SK-N-SH (cell line): ENCODE data around the gene FJX1. TPM values are rescaled to one million over a fixed set of nuclear protein-coding genes. Genes with fewer than 3 reads are reported as not detected.
A peak's percentile ranks its signal among the peaks of the same experiment; 100 is the strongest.

Experiments
- CTCF ChIA-PET: fragments of 300-600, 350-600 bp; formaldehyde crosslinking; extraction: SDS; loops from one replicate; lab custom pipeline; 2021; lab: Yijun Ruan, JAX
- POLR2A ChIA-PET: fragments of 350-600 bp; sonication (Branson Sonifier 250); formaldehyde crosslinking; extraction: SDS; loops from one replicate; lab custom pipeline; 2020; ENCODE audit warnings: antibody characterized with exemption, inconsistent platforms; lab: Yijun Ruan, JAX
- DNase-seq: peaks from one replicate; pipeline ENCODE4 v3.0.0; 2012
- H2AFZ ChIP-seq: fragments of 200-600 bp; sonication (generic); 2 replicates; pipeline ENCODE4 v1.8.1; 2016; ENCODE audit warnings: antibody characterized with exemption, mild to moderate bottlenecking, low read depth
- H3F3A ChIP-seq: fragments of 200-600 bp; sonication (generic); replicated peaks from 2 replicates; pipeline ENCODE3; 2016; ENCODE audit warnings: antibody characterized with exemption, mild to moderate bottlenecking; ENCODE audit not compliant: insufficient read depth
- H3K27ac ChIP-seq, 2 experiments: fragments of 200-500 bp in 1 of 2; fragments of 200-600 bp in 1 of 2; sonication (Bioruptor generic) in 1 of 2; sonication (generic), shearing (Covaris generic) in 1 of 2; 2 replicates each; pipeline versions ENCODE4 v1.5.1 to v1.6.1; 2014 to 2016; ENCODE audit warnings: low read depth in 2 of 2, inconsistent platforms in 1 of 2, low read length in 1 of 2, mild to moderate bottlenecking in 1 of 2, mixed read lengths in 1 of 2
- H3K27me3 ChIP-seq: fragments of 200-600 bp; sonication (generic), shearing (Covaris generic); 2 replicates; pipeline ENCODE4 v1.6.1; 2016; ENCODE audit warnings: mixed run types; ENCODE audit not compliant: insufficient read depth
- H3K36me3 ChIP-seq, 2 experiments: fragments of 200-500 bp in 1 of 2; fragments of 200-600 bp in 1 of 2; sonication (Bioruptor generic) in 1 of 2; sonication (generic) in 1 of 2; replicated peaks in 1 of 2; 2 replicates each; pipeline versions ENCODE3 to v1.5.1; 2014 to 2016; ENCODE audit warnings: low read length in 1 of 2, mild to moderate bottlenecking in 1 of 2; ENCODE audit not compliant: insufficient read depth in 2 of 2, control insufficient read depth in 1 of 2
- H3K4me1 ChIP-seq, 2 experiments: fragments of 200-500 bp in 1 of 2; fragments of 200-600 bp in 1 of 2; sonication (Bioruptor generic) in 1 of 2; sonication (generic), shearing (Covaris generic) in 1 of 2; 2 replicates each; pipeline versions ENCODE4 v1.5.1 to v1.6.1; 2014 to 2016; ENCODE audit warnings: low read depth in 1 of 2, low read length in 1 of 2, mixed run types in 1 of 2; ENCODE audit not compliant: insufficient read depth in 2 of 2, control insufficient read depth in 1 of 2
- H3K4me2 ChIP-seq: fragments of 200-600 bp; sonication (generic), shearing (Covaris generic); 2 replicates; pipeline ENCODE4 v1.6.1; 2017; ENCODE audit warnings: mixed run types
- H3K4me3 ChIP-seq, 2 experiments: fragments of 200-500 bp in 1 of 2; fragments of 200-600 bp in 1 of 2; sonication (Bioruptor generic) in 1 of 2; sonication (generic), shearing (Covaris generic) in 1 of 2; 2 replicates each; pipeline versions ENCODE4 v1.5.1 to v1.8.1; 2014 to 2016; ENCODE audit warnings: low read depth in 2 of 2, inconsistent platforms in 1 of 2, low read length in 1 of 2, mild to moderate bottlenecking in 1 of 2, mixed read lengths in 1 of 2, moderate library complexity in 1 of 2
- H3K79me2 ChIP-seq: fragments of 200-600 bp; sonication (generic); 2 replicates; pipeline ENCODE4 v1.8.1; 2017; ENCODE audit warnings: mild to moderate bottlenecking; ENCODE audit not compliant: insufficient read depth
- H3K9ac ChIP-seq: fragments of 200-600 bp; sonication (generic); 2 replicates; pipeline ENCODE4 v1.6.1; 2017; ENCODE audit warnings: mixed run types
- H3K9me2 ChIP-seq: fragments of 200-600 bp; sonication (generic); 2 replicates; pipeline ENCODE4 v1.6.1; 2017; ENCODE audit warnings: mixed run types
- H3K9me3 ChIP-seq: fragments of 200-600 bp; sonication (generic); 2 replicates; pipeline ENCODE4 v1.6.1; 2017; ENCODE audit warnings: mixed run types, mild to moderate bottlenecking, moderate library complexity
- H4K20me1 ChIP-seq: fragments of 200-600 bp; sonication (generic); 2 replicates; pipeline ENCODE4 v1.6.1; 2017; ENCODE audit warnings: mild to moderate bottlenecking, mixed run types; ENCODE audit not compliant: insufficient read depth
- FOSL2 ChIP-seq: IDR thresholded peaks from 2 replicates; pipeline ENCODE4 v1.4.0; 2012; ENCODE audit warnings: low read depth, mild to moderate bottlenecking, moderate library complexity, borderline replicate concordance
- FOXM1 ChIP-seq: IDR thresholded peaks from 2 replicates; pipeline ENCODE4 v1.4.0; 2012; ENCODE audit warnings: low read depth, mild to moderate bottlenecking
- GABPA ChIP-seq: IDR thresholded peaks from 2 replicates; pipeline ENCODE4 v1.4.0; 2012; ENCODE audit warnings: low read depth, mild to moderate bottlenecking
- MEF2A ChIP-seq: IDR thresholded peaks from 2 replicates; pipeline ENCODE4 v1.4.0; 2012; ENCODE audit warnings: low read depth, borderline replicate concordance
- MXI1 ChIP-seq: IDR thresholded peaks from 2 replicates; pipeline ENCODE4 v1.6.1; 2012; ENCODE audit warnings: mild to moderate bottlenecking, low read depth, low read length, improper control_type of control experiment
- NRF1 ChIP-seq: IDR thresholded peaks from 2 replicates; pipeline ENCODE4 v1.6.1; 2012; ENCODE audit warnings: low read depth, mild to moderate bottlenecking, low read length
- POLR2AphosphoS5 ChIP-seq: IDR thresholded peaks from 2 replicates; pipeline ENCODE4 v1.6.1; 2012; ENCODE audit warnings: low read depth, low read length
- RAD21 ChIP-seq: IDR thresholded peaks from 2 replicates; pipeline ENCODE4 v1.6.1; 2012; ENCODE audit warnings: mild to moderate bottlenecking, low read length
- TAF1 ChIP-seq: IDR thresholded peaks from 2 replicates; pipeline ENCODE4 v1.6.1; 2012; ENCODE audit warnings: low read depth, mild to moderate bottlenecking, low read length, moderate library complexity, borderline replicate concordance
- TCF12 ChIP-seq: IDR thresholded peaks from 2 replicates; pipeline ENCODE4 v1.4.0; 2012
- YY1 ChIP-seq: IDR thresholded peaks from 2 replicates; pipeline ENCODE4 v1.4.0; 2012; ENCODE audit warnings: low read depth, mild to moderate bottlenecking
- WGBS: methylation state at CpG from one replicate; pipeline ENCODE4 v1.1.6; 2017; ENCODE audit warnings: low lambda C conversion rate; 5-methylcytosine and 5-hydroxymethylcytosine counted together
- polyA plus RNA-seq, 3 experiments: library from polyadenylated mRNA; depleted of rRNA; stranded (reverse); fragments of >200 nt; gene quantifications; 2 replicates each; pipeline ENCODE4 v1.2.3, GENCODE V29; 2012
- TF ChIP-seq, protein P1 (sequence below): fragments of 150-350 bp; IDR thresholded peaks from 2 replicates; pipeline ENCODE4 v1.6.1; 2017; ENCODE audit warnings: antibody characterized with exemption, low read length, low read depth, borderline replicate concordance
- TF ChIP-seq, protein P2 (sequence below): IDR thresholded peaks from 2 replicates; pipeline ENCODE4 v1.4.0; 2012; ENCODE audit warnings: low read depth, borderline replicate concordance
- TF ChIP-seq, protein P3 (sequence below): fragments of 150-350 bp; IDR thresholded peaks from 2 replicates; pipeline ENCODE4 v1.6.1; 2016; ENCODE audit warnings: mild to moderate bottlenecking, low read depth, low read length
- TF ChIP-seq, protein P4 (sequence below): IDR thresholded peaks from 2 replicates; pipeline ENCODE4 v1.4.0; 2012; ENCODE audit warnings: low read depth

Gene FJX1, protein sequence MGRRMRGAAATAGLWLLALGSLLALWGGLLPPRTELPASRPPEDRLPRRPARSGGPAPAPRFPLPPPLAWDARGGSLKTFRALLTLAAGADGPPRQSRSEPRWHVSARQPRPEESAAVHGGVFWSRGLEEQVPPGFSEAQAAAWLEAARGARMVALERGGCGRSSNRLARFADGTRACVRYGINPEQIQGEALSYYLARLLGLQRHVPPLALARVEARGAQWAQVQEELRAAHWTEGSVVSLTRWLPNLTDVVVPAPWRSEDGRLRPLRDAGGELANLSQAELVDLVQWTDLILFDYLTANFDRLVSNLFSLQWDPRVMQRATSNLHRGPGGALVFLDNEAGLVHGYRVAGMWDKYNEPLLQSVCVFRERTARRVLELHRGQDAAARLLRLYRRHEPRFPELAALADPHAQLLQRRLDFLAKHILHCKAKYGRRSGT
- 29.8 and 34.5 TPM in 2 replicates for polyA plus RNA-seq (2012; rRNA removed)
- polyA plus RNA-seq (2012; cell fraction: cytosol; rRNA removed), result 20.3 and 27.2 TPM in 2 replicates
- 47.0 and 55.9 TPM in 2 replicates for polyA plus RNA-seq (2012; cell fraction: nucleus; rRNA removed)

DNA sequence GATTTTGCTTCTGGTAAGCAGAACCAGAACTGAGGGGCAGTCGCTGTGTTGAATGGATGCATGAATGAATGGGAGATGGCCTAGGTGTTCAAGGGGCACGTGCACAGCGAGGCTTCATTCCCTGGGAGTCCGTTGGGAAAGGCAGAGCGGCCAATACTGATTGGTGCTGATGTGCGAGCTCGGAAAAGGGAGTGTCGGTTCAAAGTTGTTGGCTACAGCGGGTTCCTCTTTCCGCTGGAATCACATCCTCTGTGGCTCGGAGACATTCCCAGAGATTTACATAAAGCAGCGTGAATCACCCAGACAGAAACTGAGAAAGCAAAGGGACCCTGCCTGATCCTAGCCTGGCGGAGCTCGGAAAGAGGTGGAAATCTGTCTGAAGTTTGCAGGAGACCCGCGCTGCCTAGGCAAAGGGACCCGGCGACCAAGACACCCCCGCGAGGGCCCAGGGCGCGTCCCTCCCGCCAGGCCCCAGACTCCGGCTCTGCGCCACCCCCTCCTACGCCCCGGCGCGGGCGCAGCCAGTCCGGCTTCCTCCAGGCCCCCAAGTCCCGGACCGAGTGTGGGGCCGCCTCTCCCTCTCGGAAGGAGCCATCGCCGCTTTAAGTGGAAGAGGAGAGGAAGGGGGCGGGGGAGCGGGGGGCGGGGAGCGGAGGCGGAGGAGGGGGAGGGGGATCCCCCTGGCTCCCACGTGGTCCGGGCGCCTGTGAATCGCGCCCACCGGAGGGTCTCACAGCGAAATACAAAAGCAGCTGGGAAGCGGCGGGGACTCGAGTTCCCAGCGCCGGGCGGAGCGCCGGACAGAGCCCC, at the start of gene FJX1:
FJX1 (plus strand) TSS at position 774 of the 810 bp plus-strand sequence. CDS start 177 bp downstream, outside the sequence.
- H3K4me3 ChIP-seq, result peak within 1 kb of the TSS; percentile 71
- TF ChIP-seq FOSL2, result peak; percentile 39; the same call in 1 of the 2 replicates
- TF ChIP-seq GABPA, result peak; percentile 54
- TF ChIP-seq, protein P1, sequence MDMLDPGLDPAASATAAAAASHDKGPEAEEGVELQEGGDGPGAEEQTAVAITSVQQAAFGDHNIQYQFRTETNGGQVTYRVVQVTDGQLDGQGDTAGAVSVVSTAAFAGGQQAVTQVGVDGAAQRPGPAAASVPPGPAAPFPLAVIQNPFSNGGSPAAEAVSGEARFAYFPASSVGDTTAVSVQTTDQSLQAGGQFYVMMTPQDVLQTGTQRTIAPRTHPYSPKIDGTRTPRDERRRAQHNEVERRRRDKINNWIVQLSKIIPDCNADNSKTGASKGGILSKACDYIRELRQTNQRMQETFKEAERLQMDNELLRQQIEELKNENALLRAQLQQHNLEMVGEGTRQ, result no peak
- TF ChIP-seq NRF1, result no peak
- TF ChIP-seq, protein P2, sequence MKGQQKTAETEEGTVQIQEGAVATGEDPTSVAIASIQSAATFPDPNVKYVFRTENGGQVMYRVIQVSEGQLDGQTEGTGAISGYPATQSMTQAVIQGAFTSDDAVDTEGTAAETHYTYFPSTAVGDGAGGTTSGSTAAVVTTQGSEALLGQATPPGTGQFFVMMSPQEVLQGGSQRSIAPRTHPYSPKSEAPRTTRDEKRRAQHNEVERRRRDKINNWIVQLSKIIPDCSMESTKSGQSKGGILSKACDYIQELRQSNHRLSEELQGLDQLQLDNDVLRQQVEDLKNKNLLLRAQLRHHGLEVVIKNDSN, result peak; percentile 70; the same call in 1 of the 2 replicates
- TF ChIP-seq MXI1, result peak; percentile 26; the same call in 1 of the 2 replicates
- TF ChIP-seq TAF1, result 0 out of 2 replicates have a peak, but pooled peaks have one; percentile 7
- TF ChIP-seq, protein P3, sequence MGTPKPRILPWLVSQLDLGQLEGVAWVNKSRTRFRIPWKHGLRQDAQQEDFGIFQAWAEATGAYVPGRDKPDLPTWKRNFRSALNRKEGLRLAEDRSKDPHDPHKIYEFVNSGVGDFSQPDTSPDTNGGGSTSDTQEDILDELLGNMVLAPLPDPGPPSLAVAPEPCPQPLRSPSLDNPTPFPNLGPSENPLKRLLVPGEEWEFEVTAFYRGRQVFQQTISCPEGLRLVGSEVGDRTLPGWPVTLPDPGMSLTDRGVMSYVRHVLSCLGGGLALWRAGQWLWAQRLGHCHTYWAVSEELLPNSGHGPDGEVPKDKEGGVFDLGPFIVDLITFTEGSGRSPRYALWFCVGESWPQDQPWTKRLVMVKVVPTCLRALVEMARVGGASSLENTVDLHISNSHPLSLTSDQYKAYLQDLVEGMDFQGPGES, result no peak
- peak; percentile 35; the same call in 1 of the 2 replicates for TF ChIP-seq TCF12
- no peak for TF ChIP-seq MEF2A
- no peak for TF ChIP-seq YY1
- 0 out of 2 replicates have a peak, but pooled peaks have one; percentile 54 for TF ChIP-seq FOXM1
- peak; percentile 1; the same call in 1 of the 2 replicates for TF ChIP-seq RAD21
- TF ChIP-seq, protein P4, sequence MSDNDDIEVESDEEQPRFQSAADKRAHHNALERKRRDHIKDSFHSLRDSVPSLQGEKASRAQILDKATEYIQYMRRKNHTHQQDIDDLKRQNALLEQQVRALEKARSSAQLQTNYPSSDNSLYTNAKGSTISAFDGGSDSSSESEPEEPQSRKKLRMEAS, result peak; percentile 97
- TF ChIP-seq POLR2AphosphoS5, result 0 out of 2 replicates have a peak, but pooled peaks have one; percentile 12
- peaks cover 40% of the 10 kb centered on the region for H3K79me2 ChIP-seq
- 12% methylated on average over 14 of the region's 57 CpGs for WGBS
- peak within 1 kb of the TSS; percentile 81 for H3K9ac ChIP-seq
- H3F3A ChIP-seq, result peaks cover 37% of the 10 kb centered on the region
- peak within 1 kb of the TSS; percentile 90 for H3K4me2 ChIP-seq
- 0 out of 2 replicates have a peak within 1 kb of the TSS, but pooled peaks have one; percentile 9 for H2AFZ ChIP-seq
- POLR2A ChIA-PET, result no interaction called here
- H4K20me1 ChIP-seq, result no peaks in the 10 kb centered on the region
- H3K9me3 ChIP-seq, result no peaks in the 10 kb centered on the region
- H3K4me1 ChIP-seq, result peaks cover 26 to 51% of the 10 kb centered on the region in 2 experiments
- peak within 1 kb of the TSS; percentile 73 to 94 for H3K27ac ChIP-seq
- H3K36me3 ChIP-seq, result peaks cover 2 to 8% of the 10 kb centered on the region in 2 experiments
- H3K27me3 ChIP-seq, result no peaks in the 10 kb centered on the region
- DNase-seq, result peak; percentile 96
- no peaks in the 10 kb centered on the region for H3K9me2 ChIP-seq
- CTCF ChIA-PET, result interaction anchor here (0.7 to 3.8 kb wide), 15 partner anchors 12 to 649 kb away, joined by 3 to 34 read pairs (median 3); no protein-coding TSS in a partner anchor
